Heart left ventricle (tissue), 16 donors: ENCODE results near the gene DNAI1. TPM values are rescaled to one million over a fixed set of nuclear protein-coding genes. Genes with fewer than 3 reads are reported as not detected.

ENCODE experiments used
- ATAC-seq, 4 donors: fragments of 200-7000 bp; cut with Tn5 transposase; one replicate each; pipeline ENCODE4 v1.9.1; 2020 to 2022; ENCODE audit warnings: moderate library complexity in 4 of 4, mild to moderate bottlenecking in 3 of 4, moderate number of reproducible peaks in 1 of 4
- DNase-seq, 5 donors: peaks; one replicate each; pipeline ENCODE4 v3.0.0-alpha.2; 2020
- H3K27ac ChIP-seq, 12 donors: fragments of 200-600 bp; sonication (generic) in 4 of 12; one replicate each; pipeline versions ENCODE4 v1.5.0 to v1.8.0; 2016 to 2022; ENCODE audit warnings: mild to moderate bottlenecking in 2 of 12
- H3K27me3 ChIP-seq, 9 donors: fragments of 200-600 bp; sonication (generic) in 2 of 9; one replicate each; pipeline versions ENCODE4 v1.5.1 to v1.8.0; 2016 to 2022; ENCODE audit warnings: mild to moderate bottlenecking in 3 of 9
- H3K36me3 ChIP-seq, 9 donors: fragments of 200-600 bp; sonication (generic) in 2 of 9; one replicate each; pipeline versions ENCODE4 v1.5.0 to v1.8.0; 2018 to 2022; ENCODE audit warnings: mild to moderate bottlenecking in 2 of 9
- H3K4me1 ChIP-seq, 12 donors: fragments of 200-600 bp; sonication (generic) in 4 of 12; one replicate each; pipeline versions ENCODE4 v1.5.0 to v1.8.0; 2016 to 2022; ENCODE audit warnings: mild to moderate bottlenecking in 3 of 12
- H3K4me3 ChIP-seq, 12 donors: fragments of 200-600 bp; sonication (generic) in 4 of 12; one replicate each; pipeline versions ENCODE4 v1.5.0 to v1.8.0; 2017 to 2022; ENCODE audit warnings: mild to moderate bottlenecking in 9 of 12, moderate library complexity in 4 of 12
- H3K9me3 ChIP-seq, 12 donors: fragments of 200-600 bp; sonication (generic) in 4 of 12; one replicate each; pipeline versions ENCODE4 v1.5.0 to v1.8.0; 2016 to 2022; ENCODE audit warnings: mild to moderate bottlenecking in 1 of 12
- CTCF ChIP-seq, 12 donors: fragments of 200-600 bp; sonication (generic) in 4 of 12; IDR thresholded peaks; one replicate each; pipeline versions ENCODE4 v1.5.0 to v1.8.0; 2018 to 2022; ENCODE audit warnings: antibody characterized with exemption in 12 of 12, mild to moderate bottlenecking in 5 of 12
- POLR2A ChIP-seq, 2 donors: fragments of 450-650 bp; IDR thresholded peaks; one replicate each; pipeline ENCODE4 v1.6.1; 2017; ENCODE audit warnings: antibody characterized with exemption in 2 of 2, mild to moderate bottlenecking in 2 of 2, moderate library complexity in 2 of 2
- WGBS, 4 donors: extraction: QIAGEN DNeasy Blood & Tissue Kit in 2 of 4; methylation state at CpG; one replicate each; pipeline versions ENCODE4 v1.1.5 to v1.1.7; 2013 to 2018; 5-methylcytosine and 5-hydroxymethylcytosine counted together
- intact Hi-C, 10 donors: fragments of 100-400 bp; cut with DNase I; formaldehyde crosslinking; loops; one replicate each; pipeline versions ENCODE4 v1.11.1 to v1.14.2; 2022
- polyA plus RNA-seq, 2 donors: library from polyadenylated mRNA; stranded (reverse); fragments of 200-250 nt; gene quantifications; one replicate each; pipeline ENCODE4 v1.2.3, GENCODE V29; 2013
- total RNA-seq, 9 donors: library from RNA; depleted of rRNA in 2 of 9; stranded (reverse); fragments of >200 nt in 2 of 9; fragmentation: NEBNext Ultra II Directional in 3 of 9; extraction: Animal tissue kit (Norgen Biotek cat#: 25700) in 3 of 9; gene quantifications; one replicate each; pipeline versions ENCODE4 v1.1.0 to v1.2.4, GENCODE V29; 2016 to 2023
- donor health status: ischemic (EF 13 %, LVEDD 7.1; RV severe dilation, severe dysfunction).
- donor health status: healthy with polysubstance abuse.
- donor health status: DM: no; HTN: yes; CAD: no.
- donor health status: DM: no; HTN: no; CAD: no.
- donor health status: ischemic (EF 25% LVEDD 6.9; RV normal size, moderate dysfunction).
- donor health status: ischemic (EF 25% LVEDD 5.7; RV mildly dilated, moderate dysfunction).
- donor health status: healthy.
- donor health status: DM: yes; HTN: yes; CAD: no.
- donor health status: ischemic (EF 35%, LVEDD 5.7; RV mildly dilated, moderate dysfunction).
- donor health status: nonischemic (EF 11% LVEDD 7.7; RV severe dilation, severe dysfunction).
- donor health status: DM: yes; HTN: yes; CAD: no.
- donor health status: PGD.
- donor health status: ischemic (EF 29% LVEDD 5.4; RV normal size, mild dysfunction).
- donor health status: nonischemic (EF 23%, LVEDD 6.1; RV moderate dilation, normal function).

Gene DNAI1
- total and polyA plus RNA-seq, 11 donors, result 0.36 to 0.86 (median 0.43) TPM; not detected in 8

- DNase-seq (no peak), ATAC-seq (no peak)
- Histone ChIP-seq H3K4me1 (peaks cover 0 to 25% (median 20%) of the 10 kb centered on the region in 12 donors), H3K9me3 (no peaks in the 10 kb centered on the region), H3K4me3 (no peak overlapping the region), H3K27ac (no peak overlapping the region), H3K36me3 (no peaks in the 10 kb centered on the region), H3K27me3 (peaks cover 0 to 9% (median 0%) of the 10 kb centered on the region in 9 donors)
- WGBS, 4 donors, result 86 to 92% (median 89%) methylated on average over 8 to 9 of the region's 9 CpGs
- intact Hi-C loops, result no loop called here
- no peak for TF ChIP-seq POLR2A (IDR thresholded peaks at IDR 0.05)
- TF ChIP-seq CTCF (IDR thresholded peaks at IDR 0.05), result no peak
Observed at GRCh38 chr9:34558364-34558763, 99.8 kb downstream of the DNAI1 start.

- intact Hi-C loops, result no loop called here
- TF ChIP-seq POLR2A (IDR thresholded peaks at IDR 0.05), result no peak
- no peak for TF ChIP-seq CTCF (IDR thresholded peaks at IDR 0.05)
- peaks cover 0 to 25% (median 20%) of the 10 kb centered on the region in 12 donors for H3K4me1 ChIP-seq
- H3K36me3 ChIP-seq, result no peaks in the 10 kb centered on the region
- 44 to 48% (median 45%) methylated on average over 15 to 17 of the region's 17 CpGs for WGBS, 4 donors
- peak overlapping the region in 1 of 12 donors; percentile 34 for H3K27ac ChIP-seq
- H3K4me3 ChIP-seq, result peak overlapping the region in 2 of 12 donors; percentile 22 to 25
- peaks cover 0 to 9% (median 0%) of the 10 kb centered on the region in 9 donors for H3K27me3 ChIP-seq
- ATAC-seq, result peak in 3 of 4 donors; percentile 4 to 25 (median 15)
- no peak for DNase-seq
- no peaks in the 10 kb centered on the region for H3K9me3 ChIP-seq
Observed at GRCh38 chr9:34558919-34559623, 100.5 kb downstream of the DNAI1 start.

GRCh38 chr9:34559624-34560455, 101.2 kb downstream of the DNAI1 start:
- WGBS, 4 donors, result 9 to 15% (median 12%) methylated on average over 12 to 21 of the region's 21 CpGs
- DNase-seq, result peak in 4 of 5 donors; percentile 38 to 66 (median 47)

More at GRCh38 chr9:34559624-34560455, 101.2 kb downstream of the DNAI1 start:
- TF ChIP-seq CTCF (IDR thresholded peaks at IDR 0.05) (no peak), POLR2A (IDR thresholded peaks at IDR 0.05) (no peak)
- H3K9me3 ChIP-seq, result no peaks in the 10 kb centered on the region
- H3K36me3 ChIP-seq, result no peaks in the 10 kb centered on the region
- H3K27ac ChIP-seq, result peak overlapping the region in 2 of 12 donors; percentile 5 to 34
- peaks cover 0 to 25% (median 20%) of the 10 kb centered on the region in 12 donors for H3K4me1 ChIP-seq
- intact Hi-C loops, result no loop called here
- peak overlapping the region in 7 of 12 donors; percentile 6 to 32 (median 23) for H3K4me3 ChIP-seq
- H3K27me3 ChIP-seq, result peaks cover 0 to 9% (median 0%) of the 10 kb centered on the region in 9 donors
- ATAC-seq, result peak; percentile 25 to 77 (median 68)
